ENCODE measurements around the gene GPR39. TPM values are rescaled to one million over a fixed set of nuclear protein-coding genes. Genes with fewer than 3 reads are reported as not detected.

GPR39 gene
- 7.2 and 12.4 TPM in 2 replicates for total RNA-seq

GRCh38 chr2:132416723-132417395 is at the start of gene GPR39:
TSS of gene GPR39 (plus strand) at chr2:132416805.

GRCh38 chr2:132669908-132670495 is 253.4 kb downstream of the GPR39 start, which contains the start of gene LYPD1:
TSS of gene LYPD1 (minus strand) at chr2:132670205. CDS start at chr2:132669932, 273 bp downstream.

Measured in tracheal epithelial cell (primary cell).